K562 (cell line): ENCODE results near the gene TCF12. TPM values are rescaled to one million over a fixed set of nuclear protein-coding genes. Genes with fewer than 3 reads are reported as not detected.

Source experiments
- GTF2F1 ChIP-seq: IDR thresholded peaks from 2 replicates; pipeline ENCODE4 v1.6.1; 2011; ENCODE audit warnings: low read depth, low read length, improper control_type of control experiment
- KAT2B ChIP-seq: IDR thresholded peaks from one replicate; pipeline ENCODE4 v1.6.1; 2012; ENCODE audit warnings: low read depth, mild to moderate bottlenecking, control low read depth, inconsistent platforms, low read length, moderate library complexity
- MAFG ChIP-seq: fragments of 450-650 bp; conservative IDR thresholded peaks from 2 replicates; pipeline ENCODE4 v1.6.1; 2016; ENCODE audit warnings: missing genetic modification characterization, missing compliant biosample characterization
- PRMT5 ChIP-seq: sonication (generic); formaldehyde crosslinking; IDR thresholded peaks from 2 replicates; pipeline ENCODE4 v1.5.0; 2020; ENCODE audit warnings: missing genetic modification reagents
- RUNX1 ChIP-seq: sonication (generic); IDR thresholded peaks from 2 replicates; pipeline ENCODE4 v1.6.1; 2016; ENCODE audit warnings: antibody characterized with exemption, low read depth
- SMAD1 ChIP-seq: fragments of 150-350 bp; IDR thresholded peaks from 2 replicates; pipeline ENCODE4 v1.6.1; 2014; ENCODE audit warnings: low read length, low read depth; ENCODE audit not compliant: partially characterized antibody
- SREBF1 ChIP-seq: fragments of 150-350 bp; IDR thresholded peaks from 2 replicates; pipeline ENCODE4 v1.6.1; 2014; ENCODE audit warnings: antibody characterized with exemption, low read depth, low read length, borderline replicate concordance
- ZBTB34 ChIP-seq: fragments of 250-450 bp; sonication (Bioruptor Pico); IDR thresholded peaks from 2 replicates; pipeline ENCODE4 v1.8.0; 2021; ENCODE audit warnings: mild to moderate bottlenecking, moderate library complexity
- ZNF318 ChIP-seq, 2 experiments: fragments of 450-650 bp; IDR thresholded peaks; 2 replicates each; pipeline ENCODE4 v1.6.1; 2016; ENCODE audit warnings: mild to moderate bottlenecking in 2 of 2, borderline replicate concordance in 1 of 2, low read depth in 1 of 2, moderate library complexity in 1 of 2
- ZNF584 ChIP-seq: fragments of 200-800 bp; sonication (Bioruptor generic); IDR thresholded peaks from 2 replicates; pipeline ENCODE4 v1.6.1; 2016; ENCODE audit warnings: low read depth, mild to moderate bottlenecking, missing genetic modification characterization, missing compliant biosample characterization
- ZNF589 ChIP-seq: fragments of 200-800 bp; sonication (Bioruptor generic); IDR thresholded peaks from 2 replicates; pipeline ENCODE4 v1.6.1; 2016; ENCODE audit warnings: low read depth, missing genetic modification characterization, missing compliant biosample characterization
- polyA plus RNA-seq, 8 experiments: library from polyadenylated mRNA; depleted of rRNA in 4 of 8; stranded (reverse) in 5 of 8; unstranded in 3 of 8; fragments of >200 nt; fragmentation: Nextera tagmentation in 2 of 8; fragmentation: Illumina TruSeq in 1 of 8; extraction: Ambion mirVana in 2 of 8; extraction: Trizol in 1 of 8; gene quantifications; 2 replicates each; pipeline versions ENCODE4 v1.2.1 to v1.2.3, GENCODE V29; 2011 to 2014; ENCODE audit warnings: inconsistent platforms in 1 of 8, missing spikeins in 1 of 8
- total RNA-seq, 7 experiments: library from RNA; depleted of rRNA in 6 of 7; stranded (reverse); fragments of >200 nt in 6 of 7; fragmentation: Illumina TruSeq in 2 of 7; extraction: Trizol in 2 of 7; gene quantifications; 2 replicates each; pipeline versions ENCODE4 v1.2.1 to v1.2.3, GENCODE V29; 2011 to 2021; ENCODE audit warnings: low replicate concordance in 1 of 7
- TF ChIP-seq, protein P1 (sequence below): fragments of 150-350 bp; conservative IDR thresholded peaks from 2 replicates; pipeline ENCODE4 v1.6.1; 2014; ENCODE audit warnings: low read length
- TF ChIP-seq, protein P2 (sequence below), 2 experiments: IDR thresholded peaks; 2 replicates each; pipeline ENCODE4 v1.6.1; 2011; ENCODE audit warnings: borderline replicate concordance in 1 of 2, control low read depth in 1 of 2, low read depth in 1 of 2, low read length in 1 of 2, mild to moderate bottlenecking in 1 of 2, mixed read lengths in 1 of 2, moderate library complexity in 1 of 2; ENCODE audit not compliant: insufficient read depth in 1 of 2, insufficient read length in 1 of 2, poor library complexity in 1 of 2, severe bottlenecking in 1 of 2; ENCODE audit errors: extremely low read depth in 1 of 2

TCF12 gene
- total and polyA plus RNA-seq, 9 of the 15 experiments (the other 6 are each of a cell fraction or from before 2014, with no cell fraction given): 10.5 to 132 (median 52.9) TPM

DNA sequence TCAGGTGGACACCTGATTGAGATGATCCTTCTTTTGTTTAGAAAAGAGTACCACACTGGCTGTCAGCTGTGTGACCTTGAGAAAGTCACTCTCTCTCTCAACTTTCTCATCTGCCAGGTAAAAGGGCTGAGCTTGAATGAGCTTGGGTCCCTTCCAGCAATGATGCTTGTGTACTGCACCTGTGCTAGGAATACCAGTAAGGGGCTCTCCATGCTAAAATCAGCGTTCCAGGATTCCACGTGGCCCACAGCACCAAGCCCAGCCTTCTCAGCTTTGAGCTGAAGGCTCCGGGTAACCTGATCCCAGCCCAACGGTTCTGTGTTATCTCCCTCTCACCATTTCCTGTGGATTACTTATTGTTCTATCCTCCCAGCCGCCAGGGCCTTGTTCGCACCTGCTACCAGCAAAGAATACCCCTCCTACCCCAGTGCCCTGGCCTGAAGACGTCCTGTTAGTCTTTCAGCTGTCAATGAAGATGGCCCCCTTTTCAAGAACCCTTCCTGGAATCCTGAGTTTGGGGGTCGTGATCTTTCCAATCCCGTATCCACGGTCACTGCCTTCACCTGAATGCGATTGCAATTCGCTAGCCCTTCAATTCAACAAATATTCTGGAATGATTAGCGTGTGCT is 403.6 kb downstream of the TCF12 start (continued):
- TF ChIP-seq ZBTB34 (CRISPR knock-in tag): no peak
- no peak for TF ChIP-seq SREBF1
- TF ChIP-seq GTF2F1: no peak
- TF ChIP-seq, protein P1, sequence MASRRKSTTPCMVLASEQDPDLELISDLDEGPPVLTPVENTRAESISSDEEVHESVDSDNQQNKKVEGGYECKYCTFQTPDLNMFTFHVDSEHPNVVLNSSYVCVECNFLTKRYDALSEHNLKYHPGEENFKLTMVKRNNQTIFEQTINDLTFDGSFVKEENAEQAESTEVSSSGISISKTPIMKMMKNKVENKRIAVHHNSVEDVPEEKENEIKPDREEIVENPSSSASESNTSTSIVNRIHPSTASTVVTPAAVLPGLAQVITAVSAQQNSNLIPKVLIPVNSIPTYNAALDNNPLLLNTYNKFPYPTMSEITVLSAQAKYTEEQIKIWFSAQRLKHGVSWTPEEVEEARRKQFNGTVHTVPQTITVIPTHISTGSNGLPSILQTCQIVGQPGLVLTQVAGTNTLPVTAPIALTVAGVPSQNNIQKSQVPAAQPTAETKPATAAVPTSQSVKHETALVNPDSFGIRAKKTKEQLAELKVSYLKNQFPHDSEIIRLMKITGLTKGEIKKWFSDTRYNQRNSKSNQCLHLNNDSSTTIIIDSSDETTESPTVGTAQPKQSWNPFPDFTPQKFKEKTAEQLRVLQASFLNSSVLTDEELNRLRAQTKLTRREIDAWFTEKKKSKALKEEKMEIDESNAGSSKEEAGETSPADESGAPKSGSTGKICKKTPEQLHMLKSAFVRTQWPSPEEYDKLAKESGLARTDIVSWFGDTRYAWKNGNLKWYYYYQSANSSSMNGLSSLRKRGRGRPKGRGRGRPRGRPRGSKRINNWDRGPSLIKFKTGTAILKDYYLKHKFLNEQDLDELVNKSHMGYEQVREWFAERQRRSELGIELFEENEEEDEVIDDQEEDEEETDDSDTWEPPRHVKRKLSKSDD: no peak
- TF ChIP-seq, protein P2, sequence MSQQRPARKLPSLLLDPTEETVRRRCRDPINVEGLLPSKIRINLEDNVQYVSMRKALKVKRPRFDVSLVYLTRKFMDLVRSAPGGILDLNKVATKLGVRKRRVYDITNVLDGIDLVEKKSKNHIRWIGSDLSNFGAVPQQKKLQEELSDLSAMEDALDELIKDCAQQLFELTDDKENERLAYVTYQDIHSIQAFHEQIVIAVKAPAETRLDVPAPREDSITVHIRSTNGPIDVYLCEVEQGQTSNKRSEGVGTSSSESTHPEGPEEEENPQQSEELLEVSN (IDR thresholded peaks at IDR 0.05; ENCODE audit: borderline replicate concordance in 1 of 2, extremely low read depth in 1 of 2, insufficient read depth in 1 of 2, insufficient read length in 1 of 2, low read depth in 1 of 2, low read length in 1 of 2, poor library complexity in 1 of 2, severe bottlenecking in 1 of 2): peak; percentile 64 to 86
- TF ChIP-seq KAT2B: no peak
- TF ChIP-seq ZNF318 (IDR thresholded peaks at IDR 0.05; ENCODE audit: borderline replicate concordance in 1 of 2, low read depth in 1 of 2): no peak
- peak; percentile 43 for TF ChIP-seq SMAD1
- no peak for TF ChIP-seq MAFG (tag)
- TF ChIP-seq RUNX1: no peak
- peak; percentile 92; the same call in 1 of the 2 replicates for TF ChIP-seq ZNF584 (CRISPR knock-in tag)
- TF ChIP-seq ZNF589: peak; percentile 82; the same call in 1 of the 2 replicates
- TF ChIP-seq PRMT5: no peak
